ENCODE results near the gene IL18. TPM values are rescaled to one million over a fixed set of nuclear protein-coding genes. Genes with fewer than 3 reads are reported as not detected.

Gene IL18
- not detected for total RNA-seq

- H3K4me3 Mint-ChIP-seq = peak within 1 kb of the TSS; percentile 4
- H3K27ac Mint-ChIP-seq = no peak within 1 kb of the TSS
- no peak for DNase-seq
- no peak for TF ChIP-seq CTCF (IDR thresholded peaks at IDR 0.05)
- no peaks in the 10 kb centered on the region for H3K36me3 Mint-ChIP-seq (ENCODE audit: low read depth)
- ATAC-seq = no peak
- peaks cover 17% of the 10 kb centered on the region for H3K27me3 Mint-ChIP-seq
- CTCF ChIA-PET = interaction anchor here (1.2 to 1.6 kb wide), 2 partner anchors 11 to 116 kb away, joined by 3 to 4 read pairs; partner anchors contain the start of gene BCO2
- no peaks in the 10 kb centered on the region for H3K9me3 Mint-ChIP-seq
- H3K4me1 Mint-ChIP-seq (ENCODE audit: low read depth) = no peaks in the 10 kb centered on the region
- intact Hi-C loops (cut with micrococcal nuclease) = no loop called here
- POLR2A ChIA-PET = interaction anchor here (0.7 kb wide), 1 partner anchor 44 kb away, joined by 4 read pairs; no protein-coding TSS in a partner anchor
Measured at GRCh38 chr11:112163875-112164685, at the start of gene IL18. Gene IL18 (minus strand): TSS chr11:112164094. CDS start chr11:112155053, 9,041 bp downstream.

- DNase-seq (no peak), ATAC-seq (no peak)
- Mint-ChIP-seq H3K4me1 (ENCODE audit: low read depth) (peaks cover 5% of the 10 kb centered on the region), H3K4me3 (no peak overlapping the region), H3K27ac (no peak overlapping the region), H3K27me3 (peaks cover 6% of the 10 kb centered on the region), H3K9me3 (no peaks in the 10 kb centered on the region), H3K36me3 (ENCODE audit: low read depth) (no peaks in the 10 kb centered on the region)
- intact Hi-C loops (cut with micrococcal nuclease) = loop anchor here (10.0 kb wide), 1 partner anchor 342 kb away; no protein-coding TSS in a partner anchor
- ChIA-PET POLR2A (no interaction called here), CTCF (interaction anchor here (0.9 kb wide), 1 partner anchor 37 kb away, joined by 4 read pairs; the partner anchor contains the start of gene BCO2)
- TF ChIP-seq CTCF (IDR thresholded peaks at IDR 0.05) = no peak
Measured at GRCh38 chr11:112212710-112213109, 48.8 kb upstream of the IL18 start.

GRCh38 chr11:112212290-112212689, 48.4 kb upstream of the IL18 start:
- Mint-ChIP-seq H3K27ac (no peak overlapping the region), H3K4me3 (no peak overlapping the region), H3K27me3 (peaks cover 6% of the 10 kb centered on the region), H3K36me3 (ENCODE audit: low read depth) (no peaks in the 10 kb centered on the region), H3K4me1 (ENCODE audit: low read depth) (peaks cover 5% of the 10 kb centered on the region), H3K9me3 (no peaks in the 10 kb centered on the region)
- DNase-seq = no peak
- CTCF ChIA-PET = interaction anchor here (0.8 to 0.9 kb wide), 2 partner anchors 8 to 37 kb away, joined by 4 read pairs; partner anchors contain the start of gene BCO2
- TF ChIP-seq CTCF (IDR thresholded peaks at IDR 0.05) = no peak
- ATAC-seq = no peak
- POLR2A ChIA-PET = no interaction called here
- intact Hi-C loops (cut with micrococcal nuclease) = loop anchor here (10.0 kb wide), 1 partner anchor 343 kb away; no protein-coding TSS in a partner anchor

- ATAC-seq (no peak), DNase-seq (no peak)
- Mint-ChIP-seq H3K4me3 (no peak overlapping the region), H3K4me1 (ENCODE audit: low read depth) (peaks cover 5% of the 10 kb centered on the region), H3K36me3 (ENCODE audit: low read depth) (no peaks in the 10 kb centered on the region), H3K27me3 (peaks cover 6% of the 10 kb centered on the region), H3K27ac (no peak overlapping the region), H3K9me3 (no peaks in the 10 kb centered on the region)
- CTCF ChIA-PET = interaction anchor here (0.8 kb wide), 1 partner anchor 8 kb away, joined by 4 read pairs; no protein-coding TSS in a partner anchor
- intact Hi-C loops (cut with micrococcal nuclease) = loop anchor here (10.0 kb wide), 1 partner anchor 343 kb away; no protein-coding TSS in a partner anchor
- TF ChIP-seq CTCF (IDR thresholded peaks at IDR 0.05) = no peak
- POLR2A ChIA-PET = no interaction called here
Measured at GRCh38 chr11:112211536-112211935, 47.6 kb upstream of the IL18 start.

GRCh38 chr11:112210890-112211289, 47.0 kb upstream of the IL18 start:
- peaks cover 5% of the 10 kb centered on the region for H3K4me1 Mint-ChIP-seq (ENCODE audit: low read depth)
- ATAC-seq = no peak
- H3K9me3 Mint-ChIP-seq = no peaks in the 10 kb centered on the region
- TF ChIP-seq CTCF (IDR thresholded peaks at IDR 0.05) = no peak
- no peak overlapping the region for H3K4me3 Mint-ChIP-seq
- intact Hi-C loops (cut with micrococcal nuclease) = loop anchor here (10.0 kb wide), 1 partner anchor 344 kb away; no protein-coding TSS in a partner anchor
- no peak overlapping the region for H3K27ac Mint-ChIP-seq
- peaks cover 6% of the 10 kb centered on the region for H3K27me3 Mint-ChIP-seq
- POLR2A ChIA-PET = no interaction called here
- H3K36me3 Mint-ChIP-seq (ENCODE audit: low read depth) = no peaks in the 10 kb centered on the region
- CTCF ChIA-PET = interaction anchor here (1.0 kb wide), 1 partner anchor 69 kb away, joined by 3 read pairs; no protein-coding TSS in a partner anchor
- DNase-seq = no peak
